K562 (cell line): ENCODE results near the gene LAGE3. TPM values are rescaled to one million over a fixed set of nuclear protein-coding genes. Genes with fewer than 3 reads are reported as not detected.

Experiments used
- BCLAF1 ChIP-seq, 2 experiments: fragments of 450-650 bp in 1 of 2; IDR thresholded peaks; 2 replicates each; pipeline ENCODE4 v1.6.1; 2011 to 2017; ENCODE audit warnings: low read depth in 2 of 2, antibody characterized with exemption in 1 of 2, borderline replicate concordance in 1 of 2, low read length in 1 of 2, mild to moderate bottlenecking in 1 of 2, mixed read lengths in 1 of 2; ENCODE audit not compliant: control insufficient read depth in 1 of 2
- CREBBP ChIP-seq: IDR thresholded peaks from one replicate; pipeline ENCODE4 v1.6.1; 2012; ENCODE audit warnings: low read depth, mild to moderate bottlenecking, control low read depth, inconsistent platforms, low read length
- CTCFL ChIP-seq: IDR thresholded peaks from 2 replicates; pipeline ENCODE4 v1.6.1; 2011; ENCODE audit warnings: borderline replicate concordance, low read depth, mild to moderate bottlenecking, moderate library complexity, low read length; ENCODE audit not compliant: insufficient read depth, poor library complexity, severe bottlenecking
- EP400 ChIP-seq: fragments of 450-650 bp; IDR thresholded peaks from 2 replicates; pipeline ENCODE4 v1.6.1; 2017; ENCODE audit warnings: antibody characterized with exemption, mild to moderate bottlenecking, moderate library complexity
- FOS ChIP-seq: IDR thresholded peaks from 3 replicates; pipeline ENCODE4 v1.6.1; 2011; ENCODE audit not compliant: insufficient read length; ENCODE audit errors: extremely low read depth
- HDAC6 ChIP-seq: IDR thresholded peaks from 2 replicates; pipeline ENCODE4 v1.6.1; 2012; ENCODE audit warnings: low read depth, mild to moderate bottlenecking, control low read depth, inconsistent platforms, low read length, moderate library complexity
- IFI16 ChIP-seq: fragments of 250-450 bp; sonication (Bioruptor Pico); IDR thresholded peaks from 2 replicates; pipeline ENCODE4 v2.1.2; 2022; ENCODE audit warnings: mild to moderate bottlenecking, inconsistent platforms
- PCBP2 ChIP-seq: fragments of 200-400 bp; formaldehyde crosslinking; IDR thresholded peaks from 2 replicates; pipeline ENCODE4 v1.6.1; 2018; ENCODE audit warnings: low read length, low read depth, mild to moderate bottlenecking, moderate library complexity; ENCODE audit not compliant: poor library complexity, severe bottlenecking
- REST ChIP-seq, 2 experiments: fragments of 450-650 bp; formaldehyde crosslinking in 1 of 2; IDR thresholded peaks; 2 replicates each; pipeline versions ENCODE4 v1.4.0 to v1.6.1; 2014 to 2020; ENCODE audit warnings: mild to moderate bottlenecking in 2 of 2, borderline replicate concordance in 1 of 2, low read depth in 1 of 2
- SIN3B ChIP-seq: fragments of 450-650 bp; IDR thresholded peaks from 2 replicates; pipeline ENCODE4 v1.6.1; 2017; ENCODE audit warnings: low read depth, mild to moderate bottlenecking, moderate library complexity
- ZBTB17 ChIP-seq: fragments of 450-650 bp; formaldehyde crosslinking; IDR thresholded peaks from 2 replicates; pipeline ENCODE4 v1.4.0; 2020; ENCODE audit warnings: mild to moderate bottlenecking
- ZFPM2 ChIP-seq: fragments of 250-450 bp; sonication (Bioruptor Pico); IDR thresholded peaks from 2 replicates; pipeline ENCODE4 v1.5.1; 2022; ENCODE audit warnings: mild to moderate bottlenecking
- ZNF644 ChIP-seq: fragments of 200-800 bp; sonication (Bioruptor generic); IDR thresholded peaks from 2 replicates; pipeline ENCODE4 v1.6.1; 2016; ENCODE audit warnings: low read depth, missing genetic modification characterization, missing compliant biosample characterization
- polyA plus RNA-seq, 8 experiments: library from polyadenylated mRNA; depleted of rRNA in 4 of 8; stranded (reverse) in 5 of 8; unstranded in 3 of 8; fragments of >200 nt; fragmentation: Nextera tagmentation in 2 of 8; fragmentation: Illumina TruSeq in 1 of 8; extraction: Ambion mirVana in 2 of 8; extraction: Trizol in 1 of 8; gene quantifications; 2 replicates each; pipeline versions ENCODE4 v1.2.1 to v1.2.3, GENCODE V29; 2011 to 2014; ENCODE audit warnings: inconsistent platforms in 1 of 8, missing spikeins in 1 of 8
- total RNA-seq, 7 experiments: library from RNA; depleted of rRNA in 6 of 7; stranded (reverse); fragments of >200 nt in 6 of 7; fragmentation: Illumina TruSeq in 2 of 7; extraction: Trizol in 2 of 7; gene quantifications; 2 replicates each; pipeline versions ENCODE4 v1.2.1 to v1.2.3, GENCODE V29; 2011 to 2021; ENCODE audit warnings: low replicate concordance in 1 of 7

The LAGE3 gene
- total and polyA plus RNA-seq, 9 of the 15 experiments (the other 6 are each of a cell fraction or from before 2014, with no cell fraction given), result 28.2 to 125 (median 35.8) TPM

- TF ChIP-seq BCLAF1 (IDR thresholded peaks at IDR 0.05; ENCODE audit: borderline replicate concordance in 1 of 2, control insufficient read depth in 1 of 2, low read depth in 2 of 2, low read length in 1 of 2), result no peak
- no peak for TF ChIP-seq CREBBP
- TF ChIP-seq ZFPM2 (CRISPR knock-in tag), result no peak
- no peak for TF ChIP-seq IFI16 (CRISPR knock-in tag)
- TF ChIP-seq HDAC6, result no peak
- TF ChIP-seq FOS, result no peak
- TF ChIP-seq ZBTB17 (CRISPR knock-in tag), result no peak
- no peak for TF ChIP-seq SIN3B
- TF ChIP-seq EP400, result 0 out of 2 replicates have a peak, but pooled peaks have one; percentile 31
- no peak for TF ChIP-seq ZNF644 (tag)
- TF ChIP-seq CTCFL, result no peak
- no peak for TF ChIP-seq PCBP2
- TF ChIP-seq REST (IDR thresholded peaks at IDR 0.05; ENCODE audit: borderline replicate concordance), result peak; percentile 56; the same call in 1 of the 2 replicates
- no peak for TF ChIP-seq REST (CRISPR knock-in tag; IDR thresholded peaks at IDR 0.05; ENCODE audit: low read depth)
These were observed 48.0 kb upstream of the LAGE3 start (continued) for GRCh38 chrX:154526901-154527675.
